DOHH2 (cell line): ENCODE data around the gene IQGAP1.

ENCODE experiments used
- CTCF ChIP-seq: fragments of 200-600 bp; sonication (generic); IDR thresholded peaks from one replicate; pipeline ENCODE4 v1.5.1; 2014; ENCODE audit warnings: antibody characterized with exemption, mild to moderate bottlenecking, low read depth, low read length; ENCODE audit not compliant: poor library complexity, severe bottlenecking
- EZH2phosphoT487 ChIP-seq: fragments of 200-600 bp; sonication (generic); IDR thresholded peaks from 2 replicates; pipeline ENCODE4 v1.6.1; 2017; ENCODE audit warnings: borderline replicate concordance, mild to moderate bottlenecking, antibody characterized with exemption, low read length, moderate library complexity, mixed read lengths

- no peak for TF ChIP-seq CTCF
- no peak for TF ChIP-seq EZH2phosphoT487
Observed at GRCh38 chr15:90394748-90395442, 6.9 kb downstream of the IQGAP1 start.
